IPS-NIHi7 (cell line): ENCODE data around the gene LIG1.

ENCODE experiments used
- DNase-seq: peaks from one replicate; pipeline ENCODE4 v3.0.0; 2012; ENCODE audit warnings: mixed read lengths; ENCODE audit errors: extremely low spot score

The LIG1 gene

GRCh38 chr19:48169939-48170803 is at the start of gene LIG1, which contains the start of gene ZSWIM9:
Gene LIG1, minus strand, starts transcription at chr19:48170344. Its CDS starts 4,778 bp downstream, at chr19:48165566.
Gene ZSWIM9, plus strand, starts transcription at chr19:48170680. Its CDS starts 1,123 bp downstream, at chr19:48171803.
- peak; percentile 98 for DNase-seq

- DNase-seq: no peak
These were observed 48.9 kb upstream of the LIG1 start for GRCh38 chr19:48218997-48219396.

- no peak for DNase-seq
These were observed 46.8 kb upstream of the LIG1 start for GRCh38 chr19:48216933-48217332.

DNA sequence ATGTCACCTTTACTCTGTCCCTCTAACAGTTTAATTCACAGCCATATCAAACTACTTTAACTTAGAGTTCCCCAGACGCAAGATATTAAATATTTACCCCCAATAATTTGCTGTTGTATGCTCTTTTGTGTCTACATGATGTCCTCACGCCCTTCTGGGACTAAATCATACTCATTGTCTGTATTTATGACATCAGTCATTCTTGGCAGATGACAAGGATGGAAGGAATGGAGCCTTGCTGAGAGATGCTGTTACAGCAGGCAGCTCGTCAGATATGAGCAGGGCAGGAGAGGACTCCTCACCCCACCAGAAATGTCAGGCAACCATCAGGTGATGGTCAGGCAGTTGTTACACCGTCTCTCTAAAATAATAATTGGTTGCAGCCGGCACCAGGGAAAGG is 43.8 kb upstream of the LIG1 start:
- DNase-seq: no peak

- no peak for DNase-seq
These were observed 39.9 kb upstream of the LIG1 start for GRCh38 chr19:48210005-48210404.

DNA sequence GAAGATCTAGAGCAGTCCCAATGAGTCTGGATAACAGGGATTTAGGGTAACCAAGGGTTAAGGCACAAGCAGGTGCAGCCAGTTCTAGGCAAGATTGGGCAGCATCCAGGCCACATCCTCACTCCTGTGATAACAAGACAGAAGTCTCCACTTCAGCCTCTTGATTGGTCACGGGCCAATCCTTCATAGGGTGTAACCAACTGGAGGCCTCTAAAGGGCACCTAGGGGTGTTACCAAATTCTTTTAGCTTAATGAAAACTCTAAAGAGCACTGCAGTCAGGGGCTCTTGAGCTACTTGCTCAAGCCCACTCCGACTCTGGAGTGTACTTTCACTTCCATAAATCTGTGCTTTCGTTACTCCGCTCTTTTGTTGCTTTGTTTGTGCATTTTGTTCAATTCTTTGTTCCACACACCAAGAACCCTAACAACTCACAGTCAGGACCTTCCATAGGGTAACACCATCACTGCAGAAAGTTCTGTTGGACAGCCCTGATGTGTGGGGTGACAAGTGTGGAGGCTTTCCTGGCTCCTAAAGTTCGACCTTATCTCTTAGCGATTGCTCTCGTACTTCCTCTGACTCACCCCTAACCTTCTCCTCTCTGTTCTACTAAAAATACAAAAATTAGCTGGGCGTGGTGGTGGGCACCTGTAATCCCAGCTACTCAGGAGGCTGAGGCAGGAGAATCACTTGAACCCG is 36.4 kb upstream of the LIG1 start:
- no peak for DNase-seq

- DNase-seq: peak; percentile 98
These were observed 33.9 kb upstream of the LIG1 start for GRCh38 chr19:48203794-48204628.

DNA sequence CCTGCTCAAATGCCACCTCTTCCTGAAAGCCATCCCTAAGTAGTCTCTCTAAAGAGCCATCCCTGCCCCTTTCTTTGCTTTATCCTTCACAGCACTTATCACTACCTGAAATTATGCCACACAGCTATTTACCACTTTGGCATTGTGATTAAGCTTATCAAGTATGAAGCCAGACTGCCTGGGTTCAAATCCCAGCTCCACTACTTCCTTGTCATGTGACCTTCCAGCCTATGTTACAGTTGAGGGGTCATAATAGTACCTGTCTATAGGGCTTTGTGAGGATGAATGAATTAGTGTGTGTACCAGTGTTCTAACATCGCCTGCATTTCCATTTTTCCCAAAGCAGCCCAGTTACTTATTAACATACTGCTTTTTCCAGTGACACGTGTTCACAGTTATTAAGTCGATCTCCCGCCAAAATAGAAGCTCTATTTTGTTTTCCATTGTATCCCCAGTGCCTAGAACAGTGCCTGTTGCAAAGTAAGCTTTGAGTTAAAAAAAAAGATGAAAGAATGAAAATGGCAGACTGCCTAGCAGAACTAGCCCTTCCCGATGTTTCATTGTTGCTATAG is 33.2 kb upstream of the LIG1 start:
- DNase-seq: no peak

DNA sequence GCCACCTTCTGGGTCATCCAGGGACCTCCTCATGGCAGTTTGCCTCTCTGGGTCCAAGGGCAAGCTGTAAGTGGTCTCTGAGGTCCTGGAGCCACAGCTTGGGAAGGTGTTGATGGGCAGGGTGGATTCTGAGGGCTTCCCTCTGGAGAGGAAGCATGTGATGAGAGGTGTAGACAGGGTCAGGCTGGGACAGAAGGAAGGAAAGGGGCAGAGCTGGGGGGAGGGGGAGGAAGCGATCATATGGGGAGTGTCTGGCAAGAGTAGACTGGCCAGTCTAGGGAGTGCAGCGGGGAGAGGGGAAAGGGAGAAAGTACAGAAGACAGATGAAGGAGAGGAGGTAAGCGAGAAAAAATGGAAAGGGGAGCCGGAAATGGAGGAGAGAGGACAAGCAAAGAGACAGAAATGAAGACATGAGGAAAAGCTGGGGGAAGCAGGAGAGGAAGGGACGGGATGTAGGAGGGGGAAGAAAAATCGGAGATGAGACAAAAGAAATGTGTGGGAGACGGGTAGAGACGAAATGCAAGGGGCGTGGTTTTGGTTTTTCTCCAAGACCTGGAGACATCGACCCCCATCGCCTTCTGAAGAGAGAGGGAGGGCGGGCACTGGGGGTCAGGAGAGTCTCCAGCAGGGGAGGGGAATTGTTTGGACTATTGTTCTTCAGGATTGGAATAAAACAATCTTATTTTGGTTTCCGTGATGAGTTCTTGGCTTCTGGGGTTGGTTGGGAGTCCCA is 27.0 kb upstream of the LIG1 start:
- DNase-seq: peak; percentile 10

- DNase-seq: no peak
These were observed 26.2 kb upstream of the LIG1 start for GRCh38 chr19:48196321-48196763.

- no peak for DNase-seq
These were observed 25.0 kb upstream of the LIG1 start for GRCh38 chr19:48194844-48195830.

DNA sequence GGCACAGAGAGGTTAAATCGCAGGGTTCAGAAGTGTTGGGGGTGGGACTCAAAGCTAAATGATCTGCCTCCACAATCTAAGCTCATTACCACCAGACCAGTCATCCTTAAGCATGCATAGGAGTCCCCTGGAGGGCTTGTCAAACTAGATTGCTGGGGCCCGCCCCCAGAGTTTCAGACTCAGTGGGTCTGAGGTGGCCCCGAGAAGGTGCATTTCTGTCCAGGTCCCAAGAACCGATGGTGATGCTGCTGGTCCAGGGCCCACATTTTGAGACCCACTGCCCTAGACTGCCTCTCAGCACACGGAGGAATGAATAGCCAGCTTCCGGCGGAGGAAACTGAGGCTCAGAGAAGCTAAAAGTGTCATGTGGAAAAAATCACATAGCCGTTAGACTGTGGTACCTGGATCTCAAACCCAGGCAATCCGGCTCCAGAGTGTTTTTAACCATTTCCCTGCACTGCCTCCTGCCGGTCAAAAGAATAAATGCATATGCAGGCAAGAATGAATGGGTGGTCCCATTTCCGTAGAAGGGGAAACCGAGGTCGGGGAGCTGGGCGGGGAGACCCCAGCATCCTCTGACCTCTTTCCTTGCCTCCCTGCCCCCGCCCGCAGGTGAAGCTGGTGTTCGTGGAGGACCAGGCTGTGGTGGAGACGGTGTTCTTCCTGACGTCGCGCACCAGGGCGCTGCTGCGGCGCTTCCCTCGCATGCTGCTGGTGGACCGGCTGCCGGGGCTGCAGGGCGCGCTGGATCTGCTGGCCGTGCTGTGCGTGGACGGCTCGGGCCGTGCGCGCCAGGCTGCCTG is 24.1 kb upstream of the LIG1 start:
- DNase-seq: no peak

- DNase-seq: no peak
These were observed 22.6 kb upstream of the LIG1 start for GRCh38 chr19:48192750-48193149.

DNA sequence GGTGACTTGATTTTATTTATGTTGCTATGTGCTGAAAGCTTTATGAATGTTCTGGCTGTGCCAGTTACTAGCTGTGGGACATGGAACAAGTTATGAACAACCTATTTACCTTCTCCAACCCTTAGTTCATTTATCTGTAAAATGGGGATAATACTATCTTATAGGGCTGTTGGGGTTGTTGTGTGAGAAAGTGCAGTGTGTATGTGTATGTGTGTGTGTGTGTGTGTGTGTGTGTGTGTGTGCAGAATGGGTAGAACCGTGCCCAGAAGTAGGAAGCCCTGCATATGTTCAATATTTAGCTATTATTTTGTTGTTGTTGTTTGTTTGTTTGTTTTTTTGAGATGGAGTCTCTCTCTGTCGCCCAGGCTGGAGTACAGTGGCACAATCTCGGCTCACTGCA is 20.7 kb upstream of the LIG1 start:
- no peak for DNase-seq

DNA sequence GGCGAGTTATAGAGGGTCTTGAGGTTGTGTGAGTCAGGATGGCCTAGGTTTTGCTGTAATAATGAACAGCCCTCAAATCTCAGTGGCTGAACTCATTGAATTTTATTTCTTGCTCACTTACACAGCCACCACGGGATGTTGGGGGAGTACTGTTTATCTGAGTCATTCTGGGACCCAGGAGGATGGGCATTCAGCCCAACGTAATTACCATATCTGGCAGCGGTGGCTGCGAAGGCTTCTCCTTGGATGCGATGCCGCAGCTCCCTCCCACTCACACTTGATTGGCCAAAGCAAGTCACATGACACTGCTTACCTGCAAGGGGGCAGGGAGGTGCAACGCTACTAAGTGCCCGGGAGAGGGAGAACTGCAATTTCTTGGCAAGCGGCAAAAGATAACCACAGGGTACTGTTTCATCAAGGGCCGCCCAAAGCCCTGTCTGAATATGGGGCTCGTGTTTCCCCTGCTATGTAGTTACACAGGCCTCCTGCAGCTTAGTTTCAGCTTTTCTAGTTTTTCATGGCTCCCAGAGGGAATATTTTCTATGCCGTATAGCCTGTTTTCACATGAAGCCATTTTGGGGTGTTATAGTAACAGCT is 20.2 kb upstream of the LIG1 start:
- DNase-seq: peak; percentile 90

DNA sequence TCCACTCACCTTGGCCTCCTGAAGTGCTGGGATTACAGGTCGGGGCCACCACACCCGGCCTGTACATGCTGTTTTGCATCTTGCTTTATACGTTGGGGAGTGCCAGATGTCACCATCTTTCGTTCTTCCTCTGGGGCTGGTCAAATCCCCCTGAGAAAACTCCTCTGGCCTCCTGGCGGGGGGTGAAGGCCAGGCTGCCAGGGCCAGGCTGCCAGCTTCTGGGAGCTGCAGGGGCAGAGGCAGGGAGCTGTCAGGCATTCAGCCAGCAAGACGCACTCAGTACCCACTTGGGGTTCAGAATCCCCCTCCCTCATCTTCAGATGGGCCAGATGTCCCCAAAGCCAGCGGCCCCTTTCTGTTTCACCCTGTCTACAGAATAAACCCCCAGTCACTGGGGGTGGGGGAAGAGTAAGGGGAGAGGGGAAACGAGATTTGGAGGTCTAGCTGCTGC is 16.4 kb upstream of the LIG1 start:
- no peak for DNase-seq

- DNase-seq: no peak
These were observed 15.9 kb upstream of the LIG1 start for GRCh38 chr19:48186015-48186414.

DNA sequence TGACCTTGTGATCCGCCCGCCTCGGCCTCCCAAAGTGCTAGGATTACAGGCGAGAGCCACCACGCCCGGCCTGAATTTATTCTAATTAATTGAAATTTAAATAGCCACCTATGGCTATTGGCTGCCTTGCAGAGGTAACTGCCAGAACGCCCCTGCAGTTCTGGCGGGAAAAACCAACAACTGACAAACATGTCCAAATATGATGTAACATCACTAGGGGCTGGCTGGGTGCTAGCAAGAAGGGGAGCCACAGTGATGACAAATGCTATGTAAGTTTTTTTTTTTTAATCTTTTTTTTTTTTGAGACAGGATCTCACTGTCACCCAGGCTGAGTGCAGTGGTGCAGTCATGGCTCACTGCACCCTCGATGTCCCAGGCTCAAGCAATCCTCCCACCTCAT is 13.2 kb upstream of the LIG1 start:
- no peak for DNase-seq
